ENCODE data around the gene NHERF2.

NHERF2 gene

GRCh38 chr16:2003827-2004641 lies 22.7 kb upstream of the NHERF2 start:
- Mint-ChIP-seq H3K27ac (no peak overlapping the region), H3K4me1 (peaks cover 45% of the 10 kb centered on the region), H3K36me3 (ENCODE audit: low read depth) (peaks cover 10% of the 10 kb centered on the region), H3K9me3 (no peaks in the 10 kb centered on the region), H3K4me3 (no peak overlapping the region), H3K27me3 (ENCODE audit: low read depth, poor library complexity) (no peaks in the 10 kb centered on the region)
- DNase-seq: peak; percentile 98
- peak; percentile 94 for TF ChIP-seq CTCF (IDR thresholded peaks at IDR 0.05)

- Mint-ChIP-seq H3K4me1 (peaks cover 46% of the 10 kb centered on the region), H3K9me3 (no peaks in the 10 kb centered on the region), H3K36me3 (ENCODE audit: low read depth) (peaks cover 10% of the 10 kb centered on the region), H3K27me3 (ENCODE audit: low read depth, poor library complexity) (no peaks in the 10 kb centered on the region), H3K4me3 (no peak overlapping the region), H3K27ac (no peak overlapping the region)
- DNase-seq: no peak
- TF ChIP-seq CTCF (IDR thresholded peaks at IDR 0.05): no peak
Observed at GRCh38 chr16:2004795-2005517, 21.7 kb upstream of the NHERF2 start.

- Mint-ChIP-seq H3K27me3 (ENCODE audit: low read depth, poor library complexity) (no peaks in the 10 kb centered on the region), H3K9me3 (no peaks in the 10 kb centered on the region), H3K4me3 (no peak overlapping the region), H3K36me3 (ENCODE audit: low read depth) (peaks cover 10% of the 10 kb centered on the region), H3K4me1 (peaks cover 53% of the 10 kb centered on the region), H3K27ac (no peak overlapping the region)
- no peak for TF ChIP-seq CTCF (IDR thresholded peaks at IDR 0.05)
- no peak for DNase-seq
Observed at GRCh38 chr16:2005646-2006045, 21.1 kb upstream of the NHERF2 start.

- Mint-ChIP-seq H3K9me3 (no peaks in the 10 kb centered on the region), H3K4me3 (peak overlapping the region; percentile 50), H3K27me3 (ENCODE audit: low read depth, poor library complexity) (no peaks in the 10 kb centered on the region), H3K27ac (peak overlapping the region; percentile 66), H3K4me1 (peaks cover 53% of the 10 kb centered on the region), H3K36me3 (ENCODE audit: low read depth) (peaks cover 5% of the 10 kb centered on the region)
- DNase-seq: no peak
- TF ChIP-seq CTCF (IDR thresholded peaks at IDR 0.05): no peak
Observed at GRCh38 chr16:2006317-2006716, 20.4 kb upstream of the NHERF2 start.

GRCh38 chr16:2007081-2007836 lies 19.4 kb upstream of the NHERF2 start:
- H3K27me3 Mint-ChIP-seq (ENCODE audit: low read depth, poor library complexity): no peaks in the 10 kb centered on the region
- peak overlapping the region; percentile 83 for H3K4me3 Mint-ChIP-seq
- H3K36me3 Mint-ChIP-seq (ENCODE audit: low read depth): peaks cover 3% of the 10 kb centered on the region
- H3K9me3 Mint-ChIP-seq: no peaks in the 10 kb centered on the region
- no peak for TF ChIP-seq CTCF (IDR thresholded peaks at IDR 0.05)
- no peak for DNase-seq
- H3K4me1 Mint-ChIP-seq: peaks cover 53% of the 10 kb centered on the region
- H3K27ac Mint-ChIP-seq: no peak overlapping the region
